Stimulated activated CD8-positive, alpha-beta memory T cell treated with anti-CD3 and anti-CD28 coated beads, Interleukin-2, amount 100 ng/mL, for 48 hours (primary cell): ENCODE results near the gene ZNF385C.

Source experiments
- DNase-seq, 2 donors: peaks; one replicate each; pipeline ENCODE4 v3.0.0-alpha.2; 2020; ENCODE audit warnings: low read depth in 2 of 2

The ZNF385C gene

GRCh38 chr17:42124256-42124655 lies 26.0 kb upstream of the ZNF385C start:
- no peak for DNase-seq

- DNase-seq, result no peak
Observed at GRCh38 chr17:42122371-42123303, 24.4 kb upstream of the ZNF385C start, which contains the start of gene HSPB9. Gene HSPB9 (plus strand): TSS chr17:42122804. CDS start chr17:42122851, 47 bp downstream.

GRCh38 chr17:42120770-42121769 lies 22.8 kb upstream of the ZNF385C start, which contains the start of gene KAT2A:
Gene KAT2A (minus strand): TSS chr17:42121367. CDS start chr17:42121304, 63 bp downstream.
- DNase-seq, result peak; percentile 64 to 69

GRCh38 chr17:42120161-42120769 lies 22.0 kb upstream of the ZNF385C start:
- no peak for DNase-seq

- DNase-seq, result no peak
Observed at GRCh38 chr17:42119301-42119700, 21.0 kb upstream of the ZNF385C start.

GRCh38 chr17:42118545-42118944 lies 20.3 kb upstream of the ZNF385C start:
- peak in 1 of 2 donors; percentile 21 for DNase-seq

GRCh38 chr17:42118126-42118510 lies 19.8 kb upstream of the ZNF385C start:
- no peak for DNase-seq

GRCh38 chr17:42117397-42118125 lies 19.3 kb upstream of the ZNF385C start:
- DNase-seq, result no peak

- peak; percentile 49 to 71 for DNase-seq
Observed at GRCh38 chr17:42116705-42117396, 18.6 kb upstream of the ZNF385C start.

- DNase-seq, result no peak
Observed at GRCh38 chr17:42114118-42114517, 15.8 kb upstream of the ZNF385C start.

- DNase-seq, result no peak
Observed at GRCh38 chr17:42113293-42114069, 15.2 kb upstream of the ZNF385C start.

GRCh38 chr17:42112552-42113176 lies 14.4 kb upstream of the ZNF385C start, which contains the start of gene DHX58:
Gene DHX58 (minus strand): TSS chr17:42112714. CDS start chr17:42111892, 822 bp downstream.
- DNase-seq, result peak in 1 of 2 donors; percentile 57

- DNase-seq, result no peak
Observed at GRCh38 chr17:42111871-42112551, 13.7 kb upstream of the ZNF385C start.

GRCh38 chr17:42111265-42111636 lies 13.0 kb upstream of the ZNF385C start:
- DNase-seq, result no peak

GRCh38 chr17:42110301-42111264 lies 12.3 kb upstream of the ZNF385C start:
- DNase-seq, result no peak

GRCh38 chr17:42109086-42109485 lies 10.8 kb upstream of the ZNF385C start:
- DNase-seq, result no peak
